H1 (cell line): ENCODE measurements around the gene TET2. TPM values are rescaled to one million over a fixed set of nuclear protein-coding genes. Genes with fewer than 3 reads are reported as not detected.

Source experiments
- CTCF ChIA-PET: fragments of 300-600 bp; sonication (Branson Sonifier 250); formaldehyde crosslinking; loops from one replicate; lab custom pipeline; 2021; ENCODE audit not compliant: partially characterized antibody; lab: Charles Lee
- POLR2A ChIA-PET: fragments of 300-600 bp; sonication (Branson Sonifier 250); formaldehyde crosslinking; loops from one replicate; lab custom pipeline; 2021; ENCODE audit warnings: inconsistent platforms; ENCODE audit not compliant: partially characterized antibody; lab: Charles Lee
- DNase-seq, 2 experiments: peaks; one replicate each; pipeline versions ENCODE4 v3.0.0 to v3.0.0-alpha.2; 2010 to 2022; ENCODE audit warnings: low spot score in 2 of 2, low read depth in 1 of 2, mixed read lengths in 1 of 2
- FAIRE-seq: peaks from 2 replicates; lab custom pipeline; 2011; peaks lifted over from hg19 to GRCh38; lab: Jason Lieb, UNC
- H2AFZ ChIP-seq: 2 replicates; pipeline ENCODE4 v1.8.1; 2012; ENCODE audit warnings: low read length, inconsistent platforms
- H2AK5ac ChIP-seq: 2 replicates; pipeline ENCODE4 v1.6.1; 2013; ENCODE audit warnings: low read depth, low read length
- H2BK120ac ChIP-seq: replicated peaks from 2 replicates; pipeline ENCODE3; 2013; ENCODE audit warnings: low read depth, low read length, inconsistent platforms
- H2BK12ac ChIP-seq: 2 replicates; pipeline ENCODE4 v1.6.1; 2013; ENCODE audit warnings: low read depth, low read length
- H2BK15ac ChIP-seq: 2 replicates; pipeline ENCODE4 v1.6.1; 2013; ENCODE audit warnings: low read length
- H2BK20ac ChIP-seq: 2 replicates; pipeline ENCODE4 v1.6.1; 2013; ENCODE audit warnings: low read length
- H2BK5ac ChIP-seq: 2 replicates; pipeline ENCODE4 v1.6.1; 2013; ENCODE audit warnings: low read depth, low read length
- H3K14ac ChIP-seq: 2 replicates; pipeline ENCODE4 v1.6.1; 2013; ENCODE audit warnings: inconsistent platforms; ENCODE audit not compliant: insufficient read length
- H3K18ac ChIP-seq: 2 replicates; pipeline ENCODE4 v1.6.1; 2013; ENCODE audit warnings: low read length; ENCODE audit errors: extremely low read depth
- H3K23ac ChIP-seq: 2 replicates; pipeline ENCODE4 v1.6.1; 2013; ENCODE audit warnings: inconsistent platforms; ENCODE audit not compliant: insufficient read length
- H3K23me2 ChIP-seq: 2 replicates; pipeline ENCODE4 v1.6.1; 2013; ENCODE audit warnings: low read depth, low read length
- H3K27ac ChIP-seq: 2 replicates; pipeline ENCODE4 v1.6.1; 2011; ENCODE audit warnings: low read depth, low read length, inconsistent platforms
- H3K27me3 ChIP-seq, 4 experiments: replicated peaks in 1 of 4; 1 replicate in 1 of 4; 2 replicates in 3 of 4; pipeline versions ENCODE4 v1.6.1 to v1.8.1; 2011 to 2013; ENCODE audit warnings: low read length in 3 of 4, mild to moderate bottlenecking in 3 of 4, inconsistent platforms in 2 of 4, mixed read lengths in 2 of 4, moderate library complexity in 1 of 4; ENCODE audit not compliant: control insufficient read depth in 3 of 4, insufficient read depth in 3 of 4; ENCODE audit errors: extremely low read depth in 1 of 4
- H3K36me3 ChIP-seq, 4 experiments: 2 replicates each; pipeline versions ENCODE4 v1.6.1 to v1.8.1; 2011 to 2013; ENCODE audit warnings: mild to moderate bottlenecking in 4 of 4, low read length in 3 of 4, moderate library complexity in 2 of 4, control low read depth in 1 of 4, inconsistent platforms in 1 of 4; ENCODE audit not compliant: insufficient read depth in 4 of 4, control insufficient read depth in 2 of 4
- H3K4ac ChIP-seq: replicated peaks from 2 replicates; pipeline ENCODE3; 2013; ENCODE audit warnings: low read length, low read depth, mixed read lengths, inconsistent platforms; ENCODE audit not compliant: insufficient read length
- H3K4me1 ChIP-seq, 4 experiments: replicated peaks in 1 of 4; 1 replicate in 1 of 4; 2 replicates in 3 of 4; pipeline versions ENCODE4 v1.6.1 to v1.8.1; 2011 to 2013; ENCODE audit warnings: low read length in 3 of 4, inconsistent platforms in 2 of 4, mixed read lengths in 1 of 4; ENCODE audit not compliant: insufficient read depth in 4 of 4, control insufficient read depth in 3 of 4
- H3K4me2 ChIP-seq, 2 experiments: 2 replicates each; pipeline versions ENCODE4 v1.6.1 to v1.8.1; 2011 to 2013; ENCODE audit warnings: low read depth in 2 of 2, low read length in 2 of 2, control low read depth in 1 of 2, inconsistent platforms in 1 of 2, mild to moderate bottlenecking in 1 of 2; ENCODE audit not compliant: insufficient read depth in 1 of 2
- H3K4me3 ChIP-seq, 4 experiments: fragments of 200-600, 300-600 bp in 1 of 4; sonication (generic), shearing (Covaris generic), sonication (Bioruptor Twin) in 1 of 4; 2 replicates each; pipeline versions ENCODE4 v1.5.1 to v1.8.1; 2011 to 2016; ENCODE audit warnings: low read length in 4 of 4, low read depth in 3 of 4, control low read depth in 2 of 4, inconsistent platforms in 2 of 4, mild to moderate bottlenecking in 2 of 4, mixed read lengths in 1 of 4, moderate library complexity in 1 of 4; ENCODE audit not compliant: insufficient read depth in 2 of 4; ENCODE audit errors: extremely low read depth in 1 of 4
- H3K56ac ChIP-seq: replicated peaks from 2 replicates; pipeline ENCODE3; 2013; ENCODE audit warnings: low read depth, mild to moderate bottlenecking, mixed read lengths, low read length, inconsistent platforms; ENCODE audit not compliant: insufficient read length
- H3K79me1 ChIP-seq: 2 replicates; pipeline ENCODE4 v1.6.1; 2013; ENCODE audit warnings: low read depth, low read length, control low read depth
- H3K79me2 ChIP-seq, 2 experiments: 2 replicates each; pipeline versions ENCODE4 v1.6.1 to v1.8.1; 2012 to 2013; ENCODE audit warnings: low read length in 2 of 2, mild to moderate bottlenecking in 2 of 2, inconsistent platforms in 1 of 2; ENCODE audit not compliant: insufficient read depth in 2 of 2, control insufficient read depth in 1 of 2
- H3K9ac ChIP-seq, 4 experiments: replicated peaks in 1 of 4; 1 replicate in 1 of 4; 2 replicates in 3 of 4; pipeline versions ENCODE4 v1.6.1 to v1.8.1; 2011 to 2013; ENCODE audit warnings: low read depth in 3 of 4, low read length in 3 of 4, control low read depth in 2 of 4, mild to moderate bottlenecking in 2 of 4, moderate library complexity in 2 of 4, inconsistent platforms in 1 of 4; ENCODE audit errors: extremely low read depth in 1 of 4
- H3K9me3 ChIP-seq, 2 experiments: 2 replicates each; pipeline versions ENCODE4 v1.6.1 to v1.8.1; 2012 to 2013; ENCODE audit warnings: mild to moderate bottlenecking in 2 of 2, moderate library complexity in 2 of 2, control low read depth in 1 of 2, inconsistent platforms in 1 of 2, low read depth in 1 of 2, low read length in 1 of 2, mixed read lengths in 1 of 2; ENCODE audit not compliant: insufficient read depth in 2 of 2
- H4K20me1 ChIP-seq, 2 experiments: replicated peaks in 1 of 2; 2 replicates each; pipeline versions ENCODE3 to v1.8.1; 2011 to 2013; ENCODE audit warnings: inconsistent platforms in 2 of 2, low read length in 2 of 2, mild to moderate bottlenecking in 1 of 2; ENCODE audit not compliant: insufficient read depth in 2 of 2, control insufficient read depth in 1 of 2
- H4K5ac ChIP-seq: 2 replicates; pipeline ENCODE4 v1.6.1; 2013; ENCODE audit warnings: low read length, low read depth, mixed read lengths, inconsistent platforms; ENCODE audit not compliant: insufficient read length
- H4K8ac ChIP-seq: 2 replicates; pipeline ENCODE4 v1.8.0; 2013; ENCODE audit warnings: mild to moderate bottlenecking, moderate library complexity, low read length, inconsistent platforms; ENCODE audit not compliant: insufficient read depth; ENCODE audit errors: extremely low read depth
- H4K91ac ChIP-seq: replicated peaks from 2 replicates; pipeline ENCODE3; 2013; ENCODE audit warnings: low read length, mixed read lengths, inconsistent platforms; ENCODE audit not compliant: insufficient read length
- CBX8 ChIP-seq: fragments of 300-800, 300-1000 bp; sonication (generic); IDR thresholded peaks from 2 replicates; pipeline ENCODE4 v1.7.1; 2016; ENCODE audit warnings: low read depth, low read length, borderline replicate concordance
- CTBP2 ChIP-seq: IDR thresholded peaks from 2 replicates; pipeline ENCODE4 v1.7.0; 2011; ENCODE audit warnings: borderline replicate concordance, mild to moderate bottlenecking, moderate library complexity, mixed read lengths, low read length; ENCODE audit not compliant: insufficient read depth, insufficient read length
- E2F6 ChIP-seq: IDR thresholded peaks from 2 replicates; pipeline ENCODE4 v1.6.1; 2012; ENCODE audit warnings: inconsistent platforms
- FOSL1 ChIP-seq: IDR thresholded peaks from 2 replicates; pipeline ENCODE4 v1.6.1; 2011; ENCODE audit warnings: mild to moderate bottlenecking, low read depth, low read length, moderate library complexity; ENCODE audit not compliant: insufficient read depth
- HDAC6 ChIP-seq: IDR thresholded peaks from one replicate; pipeline ENCODE4 v1.7.1; 2012; ENCODE audit warnings: low read depth, mild to moderate bottlenecking, inconsistent platforms, low read length, moderate library complexity
- SP2 ChIP-seq: IDR thresholded peaks from 2 replicates; pipeline ENCODE4 v1.6.1; 2012; ENCODE audit warnings: mild to moderate bottlenecking, low read length, inconsistent platforms
- TEAD4 ChIP-seq: IDR thresholded peaks from 2 replicates; pipeline ENCODE4 v1.6.1; 2012; ENCODE audit warnings: low read depth, low read length, inconsistent platforms, mixed read lengths
- USF2 ChIP-seq: IDR thresholded peaks from 2 replicates; pipeline ENCODE4 v1.6.1; 2011; ENCODE audit warnings: low read length, improper control_type of control experiment
- WGBS, 2 experiments: shearing (Covaris generic) in 1 of 2; methylation state at CpG; one replicate each; pipeline versions ENCODE4 v1.1.6 to v1.1.7; 2013 to 2015; ENCODE audit warnings: low lambda C conversion rate in 2 of 2, mixed read lengths in 2 of 2, inconsistent platforms in 1 of 2, low coverage in 1 of 2, missing lambda C conversion rate in 1 of 2; ENCODE audit not compliant: insufficient replicate concordance in 2 of 2, insufficient coverage in 1 of 2, insufficient read length in 1 of 2; ENCODE audit errors: extremely low coverage in 1 of 2, missing lambda C conversion rate in 1 of 2; 5-methylcytosine and 5-hydroxymethylcytosine counted together
- polyA plus RNA-seq, 7 experiments: library from polyadenylated mRNA; depleted of rRNA in 3 of 7; stranded (reverse) in 5 of 7; unstranded in 2 of 7; fragments of >200 nt in 5 of 7; fragments of 200-250 nt in 2 of 7; gene quantifications; 1 replicate in 5 of 7; 2 replicates in 1 of 7; 4 replicates in 1 of 7; pipeline versions ENCODE4 v1.2.1 to v1.2.3, GENCODE V29; 2011 to 2013; ENCODE audit warnings: missing spikeins in 2 of 7, mixed read lengths in 2 of 7
- total RNA-seq: library from RNA; stranded (reverse); fragmentation: NEBNext Ultra II Directional; extraction: Animal tissue kit (Norgen Biotek cat#: 25700); gene quantifications from 2 replicates; pipeline ENCODE4 v1.2.1, GENCODE V29; 2021

The TET2 gene
- total and polyA plus RNA-seq, 2 of the 8 experiments (the other 6 are each of a cell fraction or from before 2014, with no cell fraction given) = 1.0 to 2.6 TPM

- Histone ChIP-seq H3K23me2 (no peaks in the 10 kb centered on the region), H3K4ac (no peak overlapping the region), H3K27me3 (no peaks in the 10 kb centered on the region), H3K4me3 (no peak overlapping the region), H3K27ac (no peak overlapping the region), H2AFZ (no peak overlapping the region), H2BK20ac (no peak overlapping the region), H4K20me1 (no peaks in the 10 kb centered on the region), H2AK5ac (no peak overlapping the region), H2BK12ac (no peak overlapping the region), H3K18ac (no peak overlapping the region), H3K36me3 (no peaks in the 10 kb centered on the region; a peak in 1 of 8 replicates), H4K5ac (no peak overlapping the region), H3K14ac (no peak overlapping the region), H3K9ac (no peak overlapping the region), H3K23ac (no peak overlapping the region), H3K9me3 (no peaks in the 10 kb centered on the region), H2BK120ac (no peak overlapping the region), H4K8ac (no peak overlapping the region), H3K79me1 (no peaks in the 10 kb centered on the region), H2BK15ac (no peak overlapping the region), H3K56ac (no peak overlapping the region), H3K4me2 (no peak overlapping the region), H2BK5ac (no peak overlapping the region), H3K4me1 (no peaks in the 10 kb centered on the region), H3K79me2 (no peaks in the 10 kb centered on the region), H4K91ac (no peak overlapping the region)
- FAIRE-seq (no peak), DNase-seq (no peak)
- WGBS, 2 experiments = 97% methylated on average over 2 of the region's 2 CpGs; no CpG with 5 or more reads in 1 of the 2 experiments
- ChIA-PET CTCF (no interaction called here), POLR2A (no interaction called here)
- TF ChIP-seq TEAD4 (no peak), CTBP2 (no peak), E2F6 (no peak), USF2 (no peak), HDAC6 (no peak), SP2 (no peak), CBX8 (no peak), FOSL1 (no peak)
These were observed 119.0 kb downstream of the TET2 start for GRCh38 chr4:105265689-105266088.
